ENCODE data around the gene SNIP1.
"Not testable (repeated sequence)": the region's sequence is repeated elsewhere in the genome, so short reads cannot be mapped to it uniquely, and the experiment has no call there.

Gene SNIP1

GRCh38 chr1:37574834-37575480 is 20.9 kb upstream of the SNIP1 start:
- no peak overlapping the region for H3K9ac ChIP-seq (ENCODE audit: low read depth, low read length)
- no peaks in the 10 kb centered on the region for H3K9me3 ChIP-seq (ENCODE audit: control insufficient read depth, insufficient read depth, low read length)
- H3K4me1 ChIP-seq (ENCODE audit: control insufficient read depth, insufficient read depth, low read length): no peaks in the 10 kb centered on the region
- peaks cover 43% of the 10 kb centered on the region for H3K36me3 ChIP-seq (ENCODE audit: control insufficient read depth, insufficient read depth, low read length)
- H3K4me3 ChIP-seq (ENCODE audit: low read depth, low read length): no peak overlapping the region
- H3K27me3 ChIP-seq (ENCODE audit: control insufficient read depth, insufficient read depth, low read length): no peaks in the 10 kb centered on the region

DNA sequence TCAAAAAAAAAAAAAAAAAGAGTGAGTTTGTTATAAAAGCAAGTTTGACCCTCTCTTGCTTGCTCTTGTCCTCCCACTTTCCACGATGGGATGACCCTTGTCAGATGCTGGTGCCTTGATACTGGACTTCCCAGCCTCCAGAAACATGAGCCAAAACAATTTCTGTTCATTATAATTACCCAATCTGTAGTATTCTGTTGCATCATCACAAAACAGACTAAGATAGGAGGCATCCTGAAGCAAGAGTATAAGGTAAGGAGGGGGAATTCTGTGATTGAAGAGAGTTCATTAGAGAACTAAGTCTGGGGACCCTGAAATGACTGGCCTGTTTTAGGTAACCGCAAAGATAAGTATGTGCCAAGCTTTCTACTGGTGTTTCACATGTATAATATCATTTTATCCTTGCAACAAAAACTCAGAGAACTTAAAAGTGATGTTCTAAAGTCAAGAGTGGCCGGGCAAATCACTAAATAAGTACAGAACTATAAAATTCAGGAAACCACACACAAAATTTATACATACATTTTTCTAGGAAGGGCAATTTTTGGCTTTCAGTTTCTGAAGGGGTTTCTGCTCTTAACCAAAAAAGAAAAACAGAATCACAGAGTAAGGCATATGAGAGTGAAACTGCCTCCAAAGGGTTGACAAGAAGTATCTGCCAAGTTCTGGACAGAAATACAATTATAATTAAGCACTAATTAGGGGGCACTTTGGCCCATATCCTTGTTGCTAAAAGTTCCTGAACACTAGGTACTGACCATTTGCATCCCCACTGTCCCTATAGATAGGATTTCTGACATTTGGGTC is 16.6 kb upstream of the SNIP1 start:
- no peaks in the 10 kb centered on the region for H3K4me1 ChIP-seq (ENCODE audit: control insufficient read depth, insufficient read depth, low read length)
- no peaks in the 10 kb centered on the region for H3K9me3 ChIP-seq (ENCODE audit: control insufficient read depth, insufficient read depth, low read length)
- no peaks in the 10 kb centered on the region for H3K27me3 ChIP-seq (ENCODE audit: control insufficient read depth, insufficient read depth, low read length)
- H3K4me3 ChIP-seq (ENCODE audit: low read depth, low read length): no peak overlapping the region
- no peak overlapping the region for H3K9ac ChIP-seq (ENCODE audit: low read depth, low read length)
- peaks cover 67% of the 10 kb centered on the region for H3K36me3 ChIP-seq (ENCODE audit: control insufficient read depth, insufficient read depth, low read length)

DNA sequence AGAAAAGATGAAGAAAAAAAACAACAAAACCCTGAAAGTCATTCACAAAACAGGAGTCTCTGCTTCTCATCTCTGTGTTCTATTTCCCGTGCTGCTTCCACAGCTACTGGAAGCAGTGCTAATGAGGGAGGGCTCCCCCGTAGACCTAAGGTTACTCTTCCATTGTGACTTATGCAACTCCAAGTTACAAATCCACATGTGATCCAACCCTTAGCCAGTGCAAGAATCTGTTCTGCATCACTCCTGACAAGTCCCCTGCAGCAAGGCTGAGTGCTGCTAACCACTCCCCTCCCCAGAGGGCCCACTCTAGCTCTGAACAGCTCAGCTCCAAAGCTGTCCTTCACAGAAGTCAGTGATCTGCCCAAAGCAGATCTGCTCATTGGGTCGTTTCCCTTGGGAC is 12.9 kb upstream of the SNIP1 start:
- Histone ChIP-seq H3K9ac (ENCODE audit: low read depth, low read length) (no peak overlapping the region), H3K27me3 (ENCODE audit: control insufficient read depth, insufficient read depth, low read length) (no peaks in the 10 kb centered on the region), H3K9me3 (ENCODE audit: control insufficient read depth, insufficient read depth, low read length) (no peaks in the 10 kb centered on the region), H3K4me1 (ENCODE audit: control insufficient read depth, insufficient read depth, low read length) (no peaks in the 10 kb centered on the region), H3K36me3 (ENCODE audit: control insufficient read depth, insufficient read depth, low read length) (peaks cover 42% of the 10 kb centered on the region), H3K4me3 (ENCODE audit: low read depth, low read length) (no peak overlapping the region)

- H3K9me3 ChIP-seq (ENCODE audit: control insufficient read depth, insufficient read depth, low read length): no peaks in the 10 kb centered on the region
- H3K4me1 ChIP-seq (ENCODE audit: control insufficient read depth, insufficient read depth, low read length): no peaks in the 10 kb centered on the region
- no peaks in the 10 kb centered on the region for H3K27me3 ChIP-seq (ENCODE audit: control insufficient read depth, insufficient read depth, low read length)
- H3K36me3 ChIP-seq (ENCODE audit: control insufficient read depth, insufficient read depth, low read length): peaks cover 30% of the 10 kb centered on the region
- H3K9ac ChIP-seq (ENCODE audit: low read depth, low read length): no peak overlapping the region
- no peak overlapping the region for H3K4me3 ChIP-seq (ENCODE audit: low read depth, low read length)
These were observed 10.8 kb upstream of the SNIP1 start for GRCh38 chr1:37564892-37565291.

DNA sequence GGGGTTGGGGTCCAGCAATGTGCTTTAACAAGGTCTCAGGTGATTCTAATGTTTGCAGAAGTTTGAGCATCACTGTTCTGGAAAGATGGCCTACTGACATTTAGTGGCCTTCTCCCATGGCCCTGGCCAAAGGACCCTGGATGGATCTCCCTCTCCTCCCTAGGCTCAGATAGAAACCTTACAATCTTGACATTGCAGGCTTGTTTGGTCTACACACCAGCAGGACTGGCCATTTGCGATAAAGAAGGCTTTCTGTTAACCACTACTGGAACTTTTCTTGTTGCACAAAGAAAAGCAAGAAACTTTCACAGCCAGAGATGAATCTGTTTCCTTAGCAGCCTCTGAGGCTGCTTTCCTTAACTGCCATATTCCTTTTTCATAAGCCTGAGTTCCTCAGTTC is 8.9 kb upstream of the SNIP1 start:
- no peak overlapping the region for H3K4me3 ChIP-seq (ENCODE audit: low read depth, low read length)
- no peaks in the 10 kb centered on the region for H3K27me3 ChIP-seq (ENCODE audit: control insufficient read depth, insufficient read depth, low read length)
- no peak overlapping the region for H3K9ac ChIP-seq (ENCODE audit: low read depth, low read length)
- H3K4me1 ChIP-seq (ENCODE audit: control insufficient read depth, insufficient read depth, low read length): no peaks in the 10 kb centered on the region
- no peaks in the 10 kb centered on the region for H3K9me3 ChIP-seq (ENCODE audit: control insufficient read depth, insufficient read depth, low read length)
- H3K36me3 ChIP-seq (ENCODE audit: control insufficient read depth, insufficient read depth, low read length): peaks cover 23% of the 10 kb centered on the region

GRCh38 chr1:37561133-37562132 is 7.3 kb upstream of the SNIP1 start:
- Histone ChIP-seq H3K9ac (ENCODE audit: low read depth, low read length) (no peak overlapping the region), H3K36me3 (ENCODE audit: control insufficient read depth, insufficient read depth, low read length) (peaks cover 9% of the 10 kb centered on the region), H3K9me3 (ENCODE audit: control insufficient read depth, insufficient read depth, low read length) (no peaks in the 10 kb centered on the region), H3K4me1 (ENCODE audit: control insufficient read depth, insufficient read depth, low read length) (peaks cover 1% of the 10 kb centered on the region), H3K27me3 (ENCODE audit: control insufficient read depth, insufficient read depth, low read length) (no peaks in the 10 kb centered on the region), H3K4me3 (ENCODE audit: low read depth, low read length) (no peak overlapping the region)

- Histone ChIP-seq H3K4me3 (ENCODE audit: low read depth, low read length) (no peak overlapping the region), H3K27me3 (ENCODE audit: control insufficient read depth, insufficient read depth, low read length) (no peaks in the 10 kb centered on the region), H3K36me3 (ENCODE audit: control insufficient read depth, insufficient read depth, low read length) (peaks cover 4% of the 10 kb centered on the region), H3K9me3 (ENCODE audit: control insufficient read depth, insufficient read depth, low read length) (no peaks in the 10 kb centered on the region), H3K9ac (ENCODE audit: low read depth, low read length) (no peak overlapping the region), H3K4me1 (ENCODE audit: control insufficient read depth, insufficient read depth, low read length) (peaks cover 2% of the 10 kb centered on the region)
These were observed 6.5 kb upstream of the SNIP1 start for GRCh38 chr1:37560401-37561132.

DNA sequence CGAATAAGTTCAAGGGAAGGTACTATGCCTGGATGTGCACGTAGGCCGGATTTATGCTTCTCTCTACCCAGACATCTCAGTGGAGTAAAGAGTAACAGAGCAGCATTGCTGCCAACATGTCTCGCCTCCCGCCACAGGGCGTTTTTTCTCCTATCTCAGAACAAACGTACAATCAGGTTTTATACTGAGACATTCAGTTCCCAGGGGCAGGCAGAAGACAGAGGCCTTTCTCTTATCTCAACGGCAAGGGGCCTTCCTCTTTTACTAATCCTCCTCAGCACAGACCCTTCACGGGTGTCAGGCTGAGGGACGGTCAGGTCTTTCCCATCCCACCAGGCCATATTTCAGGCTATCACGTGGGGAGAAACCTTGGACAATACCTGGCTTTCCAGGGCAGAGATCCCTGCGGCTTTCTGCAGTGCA is 5.9 kb upstream of the SNIP1 start:
- H3K27me3 ChIP-seq (ENCODE audit: control insufficient read depth, insufficient read depth, low read length); H3K9ac ChIP-seq (ENCODE audit: low read depth, low read length); H3K9me3 ChIP-seq (ENCODE audit: control insufficient read depth, insufficient read depth, low read length); H3K4me1 ChIP-seq (ENCODE audit: control insufficient read depth, insufficient read depth, low read length); H3K4me3 ChIP-seq (ENCODE audit: low read depth, low read length); H3K36me3 ChIP-seq (ENCODE audit: control insufficient read depth, insufficient read depth, low read length): not testable (repeated sequence)

GRCh38 chr1:37559080-37559479 is 5.0 kb upstream of the SNIP1 start:
- H3K27me3 ChIP-seq (ENCODE audit: control insufficient read depth, insufficient read depth, low read length): no peaks in the 10 kb centered on the region
- H3K4me3 ChIP-seq (ENCODE audit: low read depth, low read length): no peak overlapping the region
- H3K36me3 ChIP-seq (ENCODE audit: control insufficient read depth, insufficient read depth, low read length): peaks cover 4% of the 10 kb centered on the region
- H3K9ac ChIP-seq (ENCODE audit: low read depth, low read length): no peak overlapping the region
- no peaks in the 10 kb centered on the region for H3K9me3 ChIP-seq (ENCODE audit: control insufficient read depth, insufficient read depth, low read length)
- H3K4me1 ChIP-seq (ENCODE audit: control insufficient read depth, insufficient read depth, low read length): peaks cover 2% of the 10 kb centered on the region

- H3K9me3 ChIP-seq (ENCODE audit: control insufficient read depth, insufficient read depth, low read length): no peaks in the 10 kb centered on the region
- H3K27me3 ChIP-seq (ENCODE audit: control insufficient read depth, insufficient read depth, low read length): no peaks in the 10 kb centered on the region
- H3K36me3 ChIP-seq (ENCODE audit: control insufficient read depth, insufficient read depth, low read length): peaks cover 4% of the 10 kb centered on the region
- peaks cover 2% of the 10 kb centered on the region for H3K4me1 ChIP-seq (ENCODE audit: control insufficient read depth, insufficient read depth, low read length)
- H3K4me3 ChIP-seq (ENCODE audit: low read depth, low read length): no peak overlapping the region
- no peak overlapping the region for H3K9ac ChIP-seq (ENCODE audit: low read depth, low read length)
These were observed 4.3 kb upstream of the SNIP1 start for GRCh38 chr1:37558411-37558810.

DNA sequence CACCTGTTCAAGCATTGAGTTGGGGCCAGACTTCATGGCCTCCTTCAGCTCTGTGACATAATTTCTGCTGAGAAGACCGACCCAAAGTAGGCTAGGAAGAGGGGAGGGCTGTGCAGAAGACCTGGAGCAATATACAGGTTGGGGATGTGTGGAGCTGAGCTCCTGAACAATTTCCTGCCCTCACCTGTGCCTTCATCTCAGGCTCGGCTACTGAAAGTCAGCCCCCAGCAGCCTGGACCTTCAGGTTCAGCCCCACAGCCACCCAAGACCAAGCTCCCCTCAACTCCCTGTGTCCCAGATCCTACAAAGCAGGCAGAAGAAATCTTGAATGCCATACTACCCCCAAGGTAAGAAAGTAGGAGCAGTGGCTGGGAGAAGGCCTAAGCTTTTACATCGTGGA is 3.3 kb upstream of the SNIP1 start:
- Histone ChIP-seq H3K9ac (ENCODE audit: low read depth, low read length) (peak overlapping the region; percentile 42), H3K4me3 (ENCODE audit: low read depth, low read length) (peak overlapping the region; percentile 62)

More for the DNA sequence above, 3.3 kb upstream of the SNIP1 start:
- Histone ChIP-seq H3K4me1 (ENCODE audit: control insufficient read depth, insufficient read depth, low read length) (peaks cover 6% of the 10 kb centered on the region), H3K27me3 (ENCODE audit: control insufficient read depth, insufficient read depth, low read length) (no peaks in the 10 kb centered on the region), H3K9me3 (ENCODE audit: control insufficient read depth, insufficient read depth, low read length) (no peaks in the 10 kb centered on the region), H3K36me3 (ENCODE audit: control insufficient read depth, insufficient read depth, low read length) (peaks cover 4% of the 10 kb centered on the region)

Measured in iPS-15b (cell line).